ENCODE results near the gene PSMG1.

- TF ChIP-seq EZH2 (IDR thresholded peaks at IDR 0.05; ENCODE audit: borderline replicate concordance): no peak
- TF ChIP-seq CTCF (IDR thresholded peaks at IDR 0.05; ENCODE audit: poor library complexity): no peak
- TF ChIP-seq EZH2phosphoT487 (IDR thresholded peaks at IDR 0.05; ENCODE audit: low read depth, severe bottlenecking, unreplicated experiment): no peak
Measured at GRCh38 chr21:39175665-39176064, 7.6 kb downstream of the PSMG1 start.

All from hepatocyte (in vitro differentiated cells).